T-cell (primary cell): Measurements from ENCODE around the gene EVI5. TPM values are rescaled to one million over a fixed set of nuclear protein-coding genes. Genes with fewer than 3 reads are reported as not detected.

Experiments
- ATAC-seq, 4 experiments: fragments of 200-7000 bp in 3 of 4; fragments of 150-1000 bp in 1 of 4; cut with Tn5 transposase; replicated peaks in 1 of 4; 1 replicate in 3 of 4; 2 replicates in 1 of 4; pipeline ENCODE4 v1.10.0; 2021; ENCODE audit warnings: moderate library complexity in 3 of 4, mild to moderate bottlenecking in 2 of 4, moderate number of reproducible peaks in 1 of 4
- CTCF ChIA-PET, 2 donors: fragments of 300-600 bp; sonication (Branson Sonifier 250); formaldehyde crosslinking; loops; one replicate each; lab custom pipeline; 2022; ENCODE audit warnings: antibody characterized with exemption in 2 of 2; lab: Charles Lee
- POLR2A ChIA-PET, 2 donors: fragments of 300-600 bp; sonication (Branson Sonifier 250); formaldehyde crosslinking; loops; one replicate each; lab custom pipeline; 2022; ENCODE audit warnings: antibody characterized with exemption in 2 of 2; lab: Charles Lee
- DNase-seq, 35 experiments: peaks; one replicate each; pipeline versions ENCODE4 v3.0.0 to v3.0.0-alpha.2; 2013 to 2023
- H3K27ac ChIP-seq: one replicate; pipeline ENCODE4 v1.5.1; 2013; ENCODE audit warnings: low read length
- H3K27me3 ChIP-seq, 2 experiments: replicated peaks in 1 of 2; 1 replicate in 1 of 2; 2 replicates in 1 of 2; pipeline versions ENCODE4 v1.6.1 to v1.7.0; 2013; ENCODE audit warnings: low read length in 1 of 2, mixed read lengths in 1 of 2; ENCODE audit not compliant: control insufficient read depth in 2 of 2, insufficient read depth in 2 of 2; ENCODE audit errors: extremely low read depth in 1 of 2
- H3K36me3 ChIP-seq, 2 donors: 1 replicate in 1 of 2; 2 replicates in 1 of 2; pipeline versions ENCODE4 v1.6.1 to v1.7.0; 2013; ENCODE audit warnings: low read length in 1 of 2; ENCODE audit not compliant: control insufficient read depth in 2 of 2, insufficient read depth in 1 of 2; ENCODE audit errors: extremely low read depth in 1 of 2
- H3K4me1 ChIP-seq, 2 experiments: 1 replicate in 1 of 2; 2 replicates in 1 of 2; pipeline versions ENCODE4 v1.6.1 to v1.7.0; 2013; ENCODE audit warnings: low read length in 2 of 2, mixed read lengths in 1 of 2; ENCODE audit not compliant: insufficient read depth in 2 of 2, control insufficient read depth in 1 of 2; ENCODE audit errors: extremely low read depth in 1 of 2
- H3K4me3 ChIP-seq, 2 donors: 1 replicate in 1 of 2; 2 replicates in 1 of 2; pipeline versions ENCODE4 v1.5.1 to v1.7.0; 2013; ENCODE audit warnings: mild to moderate bottlenecking in 2 of 2, low read length in 1 of 2, moderate library complexity in 1 of 2; ENCODE audit not compliant: control insufficient read depth in 1 of 2; ENCODE audit errors: extremely low read depth in 1 of 2
- H3K9me3 ChIP-seq: 2 replicates; pipeline ENCODE4 v1.7.0; 2013
- H3K27ac Mint-ChIP-seq, 2 donors: one replicate each; pipeline ENCODE4 v1.8.0; 2020 to 2021; ENCODE audit warnings: mild to moderate bottlenecking in 2 of 2, mixed read lengths in 2 of 2
- H3K27me3 Mint-ChIP-seq, 2 donors: one replicate each; pipeline ENCODE4 v1.8.0; 2021 to 2022; ENCODE audit warnings: mixed read lengths in 2 of 2
- H3K36me3 Mint-ChIP-seq: one replicate; pipeline ENCODE4 v1.8.0; 2021; ENCODE audit warnings: mixed read lengths
- H3K4me1 Mint-ChIP-seq, 3 donors: one replicate each; pipeline ENCODE4 v1.8.0; 2020 to 2022; ENCODE audit warnings: mixed read lengths in 3 of 3, mild to moderate bottlenecking in 1 of 3
- H3K4me3 Mint-ChIP-seq, 3 donors: one replicate each; pipeline ENCODE4 v1.8.0; 2020 to 2022; ENCODE audit warnings: mild to moderate bottlenecking in 3 of 3, mixed read lengths in 3 of 3, moderate library complexity in 3 of 3
- H3K9me3 Mint-ChIP-seq, 3 donors: one replicate each; pipeline ENCODE4 v1.8.0; 2020 to 2022; ENCODE audit warnings: mixed read lengths in 3 of 3
- WGBS: methylation state at CpG from one replicate; pipeline ENCODE4 v1.1.5; 2013; ENCODE audit warnings: missing lambda C conversion rate; ENCODE audit not compliant: insufficient coverage; 5-methylcytosine and 5-hydroxymethylcytosine counted together
- total RNA-seq, 35 experiments: library from RNA in 6 of 35; stranded (reverse) in 6 of 35; fragments of 120-200 nt in 1 of 35; gene quantifications; one replicate each; pipeline versions ENCODE4 v1.2.1 to v1.2.4 and lab custom pipeline; 2013 to 2026

EVI5 gene
- total RNA-seq, 5 donors from 2014 or later (not counting 1 experiment from before 2014, with no cell fraction given): 1.5 to 2.4 (median 2.0) TPM

- no peak overlapping the region for H3K4me3 ChIP-seq
- CTCF ChIA-PET: interaction anchor here in 1 of 2 donors (0.5 kb wide), 1 partner anchor 58 kb away, joined by 3 read pairs; no protein-coding TSS in a partner anchor
- Mint-ChIP-seq H3K36me3 (peaks cover 20% of the 10 kb centered on the region), H3K4me1 (peaks cover 61 to 62% (median 62%) of the 10 kb centered on the region in 3 donors), H3K4me3 (peak overlapping the region in 1 of 3 donors; percentile 30), H3K27me3 (peaks cover 0 to 5% of the 10 kb centered on the region in 2 donors), H3K9me3 (no peaks in the 10 kb centered on the region), H3K27ac (no peak overlapping the region)
- no peak for DNase-seq
- H3K27me3 ChIP-seq: peaks cover 0 to 5% of the 10 kb centered on the region in 2 experiments
- H3K27ac ChIP-seq: no peak overlapping the region
- WGBS: 97% methylated on average over 57 of the region's 59 CpGs
- H3K36me3 ChIP-seq: peaks cover 9 to 35% of the 10 kb centered on the region in 2 donors
- ATAC-seq: no peak
- POLR2A ChIA-PET: no interaction called here
- no peaks in the 10 kb centered on the region for H3K9me3 ChIP-seq
- H3K4me1 ChIP-seq: peaks cover 21 to 85% of the 10 kb centered on the region in 2 experiments
Measured at GRCh38 chr1:92480200-92480812, 304.6 kb downstream of the EVI5 start.

GRCh38 chr1:92479587-92479986 is 305.3 kb downstream of the EVI5 start:
- Mint-ChIP-seq H3K36me3 (peaks cover 20% of the 10 kb centered on the region), H3K27ac (peak overlapping the region; percentile 84 to 92), H3K4me3 (peak overlapping the region in 1 of 3 donors; percentile 30), H3K4me1 (peaks cover 69% of the 10 kb centered on the region in 3 donors), H3K27me3 (peaks cover 0 to 5% of the 10 kb centered on the region in 2 donors), H3K9me3 (no peaks in the 10 kb centered on the region)
- peaks cover 21 to 85% of the 10 kb centered on the region in 2 experiments for H3K4me1 ChIP-seq
- ATAC-seq (no peak), DNase-seq (no peak)
- H3K9me3 ChIP-seq: no peaks in the 10 kb centered on the region
- H3K36me3 ChIP-seq: peaks cover 9 to 42% of the 10 kb centered on the region in 2 donors
- POLR2A ChIA-PET: no interaction called here
- 95% methylated on average over 4 of the region's 9 CpGs for WGBS
- CTCF ChIA-PET: interaction anchor here in 1 of 2 donors (0.5 kb wide), 1 partner anchor 58 kb away, joined by 3 read pairs; no protein-coding TSS in a partner anchor
- no peak overlapping the region for H3K27ac ChIP-seq
- H3K27me3 ChIP-seq: peaks cover 0 to 5% of the 10 kb centered on the region in 2 experiments
- no peak overlapping the region for H3K4me3 ChIP-seq

GRCh38 chr1:92478393-92478792 is 306.5 kb downstream of the EVI5 start:
- H3K4me1 Mint-ChIP-seq: peaks cover 72 to 78% (median 77%) of the 10 kb centered on the region in 3 donors
- Histone ChIP-seq H3K9me3 (no peaks in the 10 kb centered on the region), H3K36me3 (peaks cover 9 to 42% of the 10 kb centered on the region in 2 donors), H3K4me3 (no peak overlapping the region), H3K27me3 (peaks cover 0 to 5% of the 10 kb centered on the region in 2 experiments), H3K27ac (no peak overlapping the region), H3K4me1 (peaks cover 19 to 81% of the 10 kb centered on the region in 2 experiments)
- ChIA-PET POLR2A (interaction anchor here in 1 of 2 donors (1.1 kb wide), 1 partner anchor 59 kb away, joined by 6 read pairs; no protein-coding TSS in a partner anchor), CTCF (interaction anchor here in 1 of 2 donors (0.6 kb wide), 2 partner anchors 18 to 168 kb away, joined by 3 to 6 read pairs; no protein-coding TSS in a partner anchor)
- no peak overlapping the region for H3K4me3 Mint-ChIP-seq
- no peak for DNase-seq
- WGBS: no CpG with 5 or more reads among the region's 3 CpGs
- ATAC-seq: no peak
- H3K27me3 Mint-ChIP-seq: peaks cover 0 to 5% of the 10 kb centered on the region in 2 donors
- H3K9me3 Mint-ChIP-seq: no peaks in the 10 kb centered on the region
- peak overlapping the region; percentile 83 to 92 for H3K27ac Mint-ChIP-seq
- peaks cover 20% of the 10 kb centered on the region for H3K36me3 Mint-ChIP-seq

- H3K27ac Mint-ChIP-seq: peak overlapping the region; percentile 86 to 92
- H3K4me1 Mint-ChIP-seq: peaks cover 64 to 71% (median 71%) of the 10 kb centered on the region in 3 donors
- ATAC-seq (peak; percentile 69 to 93 (median 74)), DNase-seq (peak in 34 of 35 experiments; percentile 27 to 86 (median 74))
- H3K27me3 Mint-ChIP-seq: no peaks in the 10 kb centered on the region
- no peaks in the 10 kb centered on the region for H3K9me3 ChIP-seq
- no peak overlapping the region for H3K4me3 ChIP-seq
- 38% methylated on average over 2 of the region's 12 CpGs for WGBS
- CTCF ChIA-PET: interaction anchor here (0.8 to 1.3 kb wide), 4 partner anchors 9 to 166 kb away, joined by 3 to 5 read pairs (median 4); partner anchors contain the start of gene GFI1 (in 1 of the 2)
- no peaks in the 10 kb centered on the region for H3K9me3 Mint-ChIP-seq
- H3K27me3 ChIP-seq: no peaks in the 10 kb centered on the region
- peaks cover 18% of the 10 kb centered on the region for H3K36me3 Mint-ChIP-seq
- H3K4me3 Mint-ChIP-seq: peak overlapping the region in 1 of 3 donors; percentile 36
- peak overlapping the region; percentile 80 for H3K27ac ChIP-seq
- peaks cover 19 to 60% of the 10 kb centered on the region in 2 experiments for H3K4me1 ChIP-seq
- POLR2A ChIA-PET: no interaction called here
- H3K36me3 ChIP-seq: peaks cover 9 to 39% of the 10 kb centered on the region in 2 donors
Measured at GRCh38 chr1:92476071-92476631, 308.8 kb downstream of the EVI5 start.

DNA sequence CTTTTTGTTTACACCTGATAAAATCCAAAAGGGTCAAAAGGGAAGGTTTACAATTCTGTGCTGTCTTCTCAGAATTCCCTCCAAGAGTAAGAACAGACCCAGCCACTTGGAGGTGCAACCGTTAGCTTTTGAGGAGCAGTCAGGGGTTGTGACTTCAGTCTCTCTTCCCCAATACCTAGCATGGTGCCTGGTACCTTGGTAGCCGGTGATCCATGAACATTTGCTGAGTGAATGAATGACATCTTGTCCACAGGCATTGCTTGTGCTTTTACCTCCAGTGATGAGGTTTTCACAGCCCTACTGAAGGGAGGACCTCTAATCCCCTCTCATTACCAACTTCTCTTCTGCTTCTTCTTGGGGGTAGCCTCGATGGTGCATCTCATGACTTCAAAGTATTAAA is 309.9 kb downstream of the EVI5 start:
- DNase-seq: no peak
- Mint-ChIP-seq H3K27me3 (no peaks in the 10 kb centered on the region), H3K4me1 (peaks cover 64 to 72% (median 70%) of the 10 kb centered on the region in 3 donors), H3K36me3 (peaks cover 21% of the 10 kb centered on the region), H3K27ac (peak overlapping the region; percentile 82 to 92), H3K9me3 (no peaks in the 10 kb centered on the region), H3K4me3 (no peak overlapping the region)
- Histone ChIP-seq H3K27ac (peak overlapping the region; percentile 80), H3K4me1 (peaks cover 19 to 53% of the 10 kb centered on the region in 2 experiments), H3K9me3 (no peaks in the 10 kb centered on the region), H3K36me3 (peaks cover 9 to 33% of the 10 kb centered on the region in 2 donors), H3K4me3 (no peak overlapping the region), H3K27me3 (no peaks in the 10 kb centered on the region)
- ChIA-PET POLR2A (interaction anchor here in 1 of 2 donors (0.6 to 1.3 kb wide), 2 partner anchors 11 to 1417 kb away, joined by 3 to 7 read pairs; partner anchors contain the start of gene GFI1), CTCF (interaction anchor here (0.6 to 2.2 kb wide), 6 partner anchors 9 to 129 kb away, joined by 3 to 14 read pairs (median 4); no protein-coding TSS in a partner anchor)
- no CpG with 5 or more reads among the region's 3 CpGs for WGBS
- ATAC-seq: no peak
